D341Med (cell line): ENCODE measurements around the gene ZNF658.
"Not testable (repeated sequence)": the region's sequence is repeated elsewhere in the genome, so short reads cannot be mapped to it uniquely, and the experiment has no call there.

ENCODE experiments used
- DNase-seq: peaks from one replicate; pipeline ENCODE4 v3.0.0; 2012; ENCODE audit warnings: low spot score

ZNF658 gene

DNA sequence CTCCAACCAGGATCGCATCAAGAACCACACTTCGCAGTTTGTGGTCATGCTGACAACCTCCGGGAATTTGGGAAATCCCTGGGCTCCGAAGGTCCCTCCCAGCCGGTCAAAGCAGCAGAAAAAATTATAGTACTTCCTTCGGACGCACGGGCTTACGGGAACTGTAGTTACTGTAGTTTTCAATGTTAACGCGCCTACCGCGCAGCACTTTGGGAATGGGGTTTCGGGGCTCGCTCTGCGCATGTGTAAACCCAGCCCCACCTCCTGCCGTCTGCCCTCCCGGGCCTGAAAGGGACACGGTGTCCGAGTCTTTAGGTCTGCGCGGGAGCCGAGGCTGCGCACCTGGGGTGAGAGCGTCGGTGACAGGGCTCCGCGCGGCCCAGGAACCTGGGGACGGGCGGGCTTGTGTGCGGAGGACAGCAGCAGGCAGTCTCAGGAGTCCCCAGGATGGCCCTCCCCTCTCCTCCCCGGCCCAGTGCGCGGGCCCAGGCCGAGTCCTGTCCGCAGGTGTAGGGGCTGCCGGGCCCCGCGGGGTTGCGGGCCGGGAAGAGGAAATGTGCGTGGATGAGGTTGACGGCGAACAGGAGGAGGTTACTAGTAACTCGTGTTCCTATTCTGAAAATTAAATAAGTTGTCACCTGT, at the start of gene ZNF658:
ZNF658 (plus strand) TSS at position 236 of the 642 bp plus-strand sequence. CDS start 2,837 bp downstream, outside the sequence.
- not testable (repeated sequence) for DNase-seq

DNA sequence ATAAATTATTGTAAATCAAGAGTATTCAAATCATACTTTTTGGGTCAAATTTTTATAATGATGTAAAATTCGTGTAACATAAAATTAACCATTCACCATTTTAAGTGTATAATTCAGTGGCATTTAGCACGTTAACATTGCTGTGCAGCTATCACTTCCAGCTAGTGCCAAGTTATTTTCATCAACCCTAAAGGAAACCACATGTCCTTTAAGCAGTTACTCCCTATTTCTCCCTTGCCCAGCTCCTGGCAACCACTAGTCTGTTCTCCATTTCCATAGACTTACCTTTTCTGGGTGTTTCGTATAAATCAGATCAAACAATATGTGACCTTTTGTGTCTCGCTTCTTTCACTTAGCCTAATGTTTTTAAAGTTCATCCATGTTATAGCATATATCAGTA, 38.8 kb upstream of the ZNF658 start:
- DNase-seq, result not testable (repeated sequence)

DNA sequence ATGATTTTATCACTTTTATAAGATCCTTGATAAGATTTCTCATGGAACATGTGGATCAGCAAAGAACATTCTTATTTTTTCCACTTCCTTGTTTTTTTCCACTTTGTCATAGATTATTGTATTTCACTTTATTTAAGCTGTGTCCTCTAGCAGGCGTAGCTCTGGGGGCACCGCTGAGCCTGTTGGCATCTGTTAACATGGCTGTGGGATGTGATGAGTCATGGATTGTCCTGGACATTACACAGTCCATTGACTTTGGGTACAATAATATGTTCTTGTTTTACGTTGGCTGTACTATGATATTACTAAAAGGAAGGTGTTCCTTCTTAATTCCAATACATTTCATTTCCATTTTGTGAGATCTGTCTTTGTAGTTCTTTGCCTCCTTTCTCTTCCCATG, 31.9 kb upstream of the ZNF658 start:
- not testable (repeated sequence) for DNase-seq

DNA sequence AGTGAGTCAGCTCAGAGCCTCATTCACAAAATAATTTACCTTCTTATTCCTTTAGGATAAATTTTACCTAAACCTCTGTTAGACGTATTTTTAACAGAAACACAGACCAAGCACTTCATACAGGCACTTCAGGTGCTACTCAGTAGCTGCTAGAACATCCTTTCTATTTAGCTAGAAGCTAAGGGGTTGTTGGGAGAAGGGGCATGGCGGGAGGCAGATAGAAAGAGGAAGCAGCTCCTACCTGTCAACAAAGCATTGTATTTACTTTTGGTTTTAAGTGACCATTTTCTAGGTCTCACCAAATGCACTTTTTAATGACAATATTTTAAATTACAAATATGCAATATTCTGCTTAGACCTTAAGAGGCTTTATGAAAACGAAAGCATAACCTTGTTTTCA, 19.9 kb upstream of the ZNF658 start:
- not testable (repeated sequence) for DNase-seq

DNA sequence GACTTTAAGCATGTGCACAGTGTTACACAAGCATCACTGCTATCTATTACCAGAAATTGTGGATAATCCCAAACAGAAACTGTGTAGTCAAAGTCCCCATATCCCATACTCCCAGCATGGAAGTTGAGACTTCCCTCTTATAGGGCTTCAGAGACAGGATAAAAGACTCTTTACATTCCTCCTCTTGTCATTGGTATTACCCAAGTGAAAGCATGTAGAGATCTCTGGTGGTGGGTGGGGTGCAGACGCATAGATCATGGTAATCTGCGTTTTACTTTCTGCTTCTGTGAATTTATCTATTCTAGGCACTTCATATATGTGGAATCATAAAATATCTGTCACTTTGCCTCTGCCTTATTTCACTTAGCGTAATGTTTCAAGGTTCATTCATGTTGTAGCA, 18.7 kb upstream of the ZNF658 start:
- DNase-seq, result not testable (repeated sequence)

DNA sequence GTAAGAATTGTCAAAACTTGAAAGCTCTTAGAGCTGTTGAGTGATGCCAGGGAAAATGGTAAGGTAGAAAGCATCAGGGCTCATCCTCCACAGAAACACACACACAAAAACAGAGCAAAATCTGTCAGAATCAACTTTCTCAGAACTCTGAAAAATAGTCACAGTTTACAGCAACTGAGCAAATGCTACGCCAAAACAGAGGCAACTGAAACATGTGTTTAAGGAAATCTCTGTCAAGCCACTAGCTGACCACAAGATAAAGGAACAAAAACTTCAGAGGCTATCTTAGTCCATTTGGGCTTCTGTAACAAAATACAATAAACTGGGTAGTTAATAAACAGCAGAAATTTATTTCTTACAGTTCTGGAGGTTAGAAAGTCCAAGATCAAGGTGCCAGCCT, 10.2 kb upstream of the ZNF658 start:
- not testable (repeated sequence) for DNase-seq

GRCh38 chr9:66901141-66901540, 616 bp downstream of the ZNF658 start:
- DNase-seq, result not testable (repeated sequence)

GRCh38 chr9:66909560-66909959, 9.0 kb downstream of the ZNF658 start:
- not testable (repeated sequence) for DNase-seq

- DNase-seq, result not testable (repeated sequence)
These were observed 19.5 kb downstream of the ZNF658 start for GRCh38 chr9:66920072-66920471.

- not testable (repeated sequence) for DNase-seq
These were observed 35.8 kb downstream of the ZNF658 start for GRCh38 chr9:66936194-66936870.

GRCh38 chr9:66937662-66938061, 37.1 kb downstream of the ZNF658 start:
- not testable (repeated sequence) for DNase-seq

DNA sequence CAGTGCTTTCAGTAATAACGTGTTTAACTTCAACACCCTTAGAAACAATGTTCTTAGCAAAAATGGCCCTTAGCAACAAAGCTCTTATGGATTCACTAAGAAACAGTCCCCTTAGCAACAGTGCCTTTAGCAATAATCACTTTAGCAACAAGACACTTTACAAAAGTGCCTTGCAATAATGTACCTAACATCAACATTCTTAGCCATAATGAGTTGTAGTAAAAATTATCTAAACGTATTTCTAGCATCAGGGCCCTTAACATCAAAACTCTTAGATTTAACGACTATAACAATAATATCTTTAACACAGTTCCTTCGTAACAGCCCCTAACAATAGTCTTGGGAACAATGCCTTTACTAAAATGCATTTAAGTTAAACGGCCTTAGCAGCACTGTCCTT, 37.8 kb downstream of the ZNF658 start:
- not testable (repeated sequence) for DNase-seq

DNA sequence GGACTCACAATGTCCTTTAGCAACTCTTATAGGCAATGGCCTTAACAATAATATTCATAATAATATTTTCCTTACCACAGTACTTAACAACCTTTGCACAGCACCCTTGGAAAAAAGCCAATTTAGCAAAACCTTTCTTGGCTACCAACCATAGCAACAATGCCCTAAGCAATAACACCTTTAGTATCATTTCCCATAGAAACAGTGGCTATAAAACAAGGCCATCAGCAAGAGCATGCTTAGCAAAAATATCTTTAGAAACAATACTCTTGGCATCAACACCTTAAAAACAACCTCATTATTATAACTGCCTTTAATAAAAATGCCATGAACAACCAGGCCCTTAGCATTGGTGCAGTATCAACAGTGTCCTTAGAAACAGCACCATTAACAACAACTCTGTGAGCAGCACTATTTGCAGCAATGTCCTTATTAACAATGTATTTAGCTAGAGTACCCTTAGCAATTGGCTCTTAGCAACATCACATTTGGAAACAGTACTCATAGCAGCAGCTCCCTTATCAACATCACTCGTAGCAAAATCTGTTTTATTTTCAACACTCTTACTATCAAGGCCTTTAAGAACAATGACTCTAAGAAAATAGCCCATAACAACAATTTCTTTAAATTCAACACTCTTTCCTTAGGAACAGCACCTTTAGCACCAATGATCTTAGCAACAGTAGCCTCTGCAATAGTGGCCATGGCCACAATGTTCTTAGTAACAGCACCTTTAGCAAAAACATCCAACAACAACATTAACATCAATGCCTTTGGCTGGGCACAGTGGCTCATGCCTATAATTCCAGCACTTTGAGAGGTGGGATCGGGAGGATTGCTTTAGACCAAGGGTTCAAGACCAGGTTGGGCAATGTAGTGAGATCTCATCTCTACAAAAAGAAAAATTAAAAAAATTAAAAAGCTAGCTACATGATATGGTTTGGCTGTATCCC, 39.6 kb downstream of the ZNF658 start:
- DNase-seq, result not testable (repeated sequence)

- not testable (repeated sequence) for DNase-seq
These were observed 42.1 kb downstream of the ZNF658 start for GRCh38 chr9:66942400-66943155.

- DNase-seq, result not testable (repeated sequence)
These were observed 52.1 kb downstream of the ZNF658 start for GRCh38 chr9:66952576-66952975.
